ENCODE results near the gene LDHAL6B.

GRCh38 chr15:59236394-59236793 is 29.8 kb downstream of the LDHAL6B start:
- TF ChIP-seq CTCF (IDR thresholded peaks at IDR 0.05) = no peak
- TF ChIP-seq POLR2A (IDR thresholded peaks at IDR 0.05) = no peak

Measured in body of pancreas (tissue), 4 donors.